KMS-11 (cell line): Measurements from ENCODE around the gene VASN.

Source experiments
- H2AFZ ChIP-seq: fragments of 200-600 bp; sonication (generic); 2 replicates; pipeline ENCODE4 v1.6.1; 2016; ENCODE audit warnings: antibody characterized with exemption, mixed run types, low read depth
- H3K27ac ChIP-seq: fragments of 200-600 bp; sonication (generic); 2 replicates; pipeline ENCODE4 v1.6.1; 2016; ENCODE audit warnings: mild to moderate bottlenecking, mixed run types
- H3K27me3 ChIP-seq: fragments of 200-600 bp; sonication (generic); 2 replicates; pipeline ENCODE4 v1.6.1; 2017; ENCODE audit warnings: mild to moderate bottlenecking, low read depth, mixed run types, moderate library complexity; ENCODE audit not compliant: insufficient read depth
- H3K36me3 ChIP-seq: fragments of 200-600 bp; sonication (generic); 2 replicates; pipeline ENCODE4 v1.6.1; 2017; ENCODE audit warnings: mild to moderate bottlenecking, mixed run types; ENCODE audit not compliant: insufficient read depth
- H3K4me1 ChIP-seq: fragments of 200-600 bp; sonication (generic); 2 replicates; pipeline ENCODE4 v1.6.1; 2016; ENCODE audit warnings: mild to moderate bottlenecking, low read depth, mixed run types; ENCODE audit not compliant: poor library complexity, severe bottlenecking
- H3K4me2 ChIP-seq: fragments of 200-600 bp; sonication (generic); 2 replicates; pipeline ENCODE4 v1.7.0; 2016; ENCODE audit warnings: mild to moderate bottlenecking, mixed run types
- H3K4me3 ChIP-seq: fragments of 200-600 bp; sonication (generic); IDR thresholded peaks from 2 replicates; pipeline ENCODE4 v1.6.1; 2017; ENCODE audit warnings: low read depth, low read length, mixed read lengths; ENCODE audit not compliant: insufficient read depth
- H3K79me2 ChIP-seq: fragments of 200-600 bp; sonication (generic); 2 replicates; pipeline ENCODE4 v1.6.1; 2016; ENCODE audit warnings: low read depth, mixed run types; ENCODE audit not compliant: insufficient read depth
- H3K9ac ChIP-seq: fragments of 200-600 bp; sonication (generic); 2 replicates; pipeline ENCODE4 v1.6.1; 2016; ENCODE audit warnings: mild to moderate bottlenecking, mixed run types
- H4K20me1 ChIP-seq: fragments of 200-600 bp; sonication (generic); 2 replicates; pipeline ENCODE4 v1.6.1; 2016; ENCODE audit warnings: mild to moderate bottlenecking, mixed run types; ENCODE audit not compliant: insufficient read depth
- CTCF ChIP-seq: fragments of 200-600 bp; sonication (generic); conservative IDR thresholded peaks from 2 replicates; pipeline ENCODE4 v1.6.1; 2017; ENCODE audit warnings: low read depth, mild to moderate bottlenecking, antibody characterized with exemption, low read length, moderate library complexity, mixed read lengths

VASN gene

GRCh38 chr16:4324492-4325252 is 47.0 kb upstream of the VASN start:
- no peak for TF ChIP-seq CTCF
- Histone ChIP-seq H3K4me3 (no peak overlapping the region), H3K27ac (no peak overlapping the region), H3K27me3 (no peaks in the 10 kb centered on the region), H3K9ac (no peak overlapping the region), H3K4me2 (no peak overlapping the region), H3K4me1 (peaks cover 25% of the 10 kb centered on the region), H3K79me2 (peaks cover 26% of the 10 kb centered on the region; the same call in 1 of the 2 replicates), H2AFZ (no peak overlapping the region), H3K36me3 (no peaks in the 10 kb centered on the region), H4K20me1 (no peaks in the 10 kb centered on the region; the same call in 1 of the 2 replicates)

DNA sequence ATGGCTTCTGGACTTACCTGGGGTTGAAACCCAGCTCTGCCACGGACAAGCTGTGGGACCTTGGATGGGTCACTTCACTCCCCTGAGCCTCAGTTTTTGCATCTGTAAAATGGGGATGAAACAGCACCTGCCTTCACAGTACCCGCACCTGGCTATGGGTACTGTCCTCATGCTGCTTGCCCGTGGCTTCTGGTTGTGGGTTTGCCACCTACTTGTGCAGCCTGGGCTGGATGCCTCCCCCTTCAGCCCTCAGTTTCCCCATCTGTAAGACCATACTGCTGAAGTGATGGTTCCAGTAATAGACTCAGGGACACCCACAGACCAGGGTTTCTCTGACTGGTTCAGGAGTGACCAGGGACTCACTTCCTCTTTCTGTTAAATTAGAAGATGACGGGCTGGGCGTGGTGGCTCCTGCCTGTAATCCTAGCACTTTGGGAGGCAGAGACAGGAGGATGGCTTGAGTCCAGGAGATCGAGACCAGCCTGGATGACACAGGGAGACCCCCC is 46.3 kb upstream of the VASN start:
- no peak for TF ChIP-seq CTCF
- no peak overlapping the region for H3K4me3 ChIP-seq
- no peaks in the 10 kb centered on the region; the same call in 1 of the 2 replicates for H4K20me1 ChIP-seq
- no peaks in the 10 kb centered on the region for H3K36me3 ChIP-seq
- H3K9ac ChIP-seq: no peak overlapping the region
- no peaks in the 10 kb centered on the region for H3K27me3 ChIP-seq
- no peak overlapping the region for H2AFZ ChIP-seq
- H3K4me2 ChIP-seq: no peak overlapping the region
- peaks cover 25% of the 10 kb centered on the region for H3K4me1 ChIP-seq
- peaks cover 26% of the 10 kb centered on the region; the same call in 1 of the 2 replicates for H3K79me2 ChIP-seq
- no peak overlapping the region for H3K27ac ChIP-seq

GRCh38 chr16:4327386-4328045 is 44.1 kb upstream of the VASN start:
- Histone ChIP-seq H3K27ac (no peak overlapping the region), H3K27me3 (no peaks in the 10 kb centered on the region), H3K4me3 (no peak overlapping the region), H3K4me2 (no peak overlapping the region), H2AFZ (no peak overlapping the region), H3K79me2 (peaks cover 6% of the 10 kb centered on the region; the same call in 1 of the 2 replicates), H3K9ac (no peak overlapping the region), H4K20me1 (no peaks in the 10 kb centered on the region), H3K36me3 (no peaks in the 10 kb centered on the region), H3K4me1 (peaks cover 21% of the 10 kb centered on the region)
- TF ChIP-seq CTCF: no peak

DNA sequence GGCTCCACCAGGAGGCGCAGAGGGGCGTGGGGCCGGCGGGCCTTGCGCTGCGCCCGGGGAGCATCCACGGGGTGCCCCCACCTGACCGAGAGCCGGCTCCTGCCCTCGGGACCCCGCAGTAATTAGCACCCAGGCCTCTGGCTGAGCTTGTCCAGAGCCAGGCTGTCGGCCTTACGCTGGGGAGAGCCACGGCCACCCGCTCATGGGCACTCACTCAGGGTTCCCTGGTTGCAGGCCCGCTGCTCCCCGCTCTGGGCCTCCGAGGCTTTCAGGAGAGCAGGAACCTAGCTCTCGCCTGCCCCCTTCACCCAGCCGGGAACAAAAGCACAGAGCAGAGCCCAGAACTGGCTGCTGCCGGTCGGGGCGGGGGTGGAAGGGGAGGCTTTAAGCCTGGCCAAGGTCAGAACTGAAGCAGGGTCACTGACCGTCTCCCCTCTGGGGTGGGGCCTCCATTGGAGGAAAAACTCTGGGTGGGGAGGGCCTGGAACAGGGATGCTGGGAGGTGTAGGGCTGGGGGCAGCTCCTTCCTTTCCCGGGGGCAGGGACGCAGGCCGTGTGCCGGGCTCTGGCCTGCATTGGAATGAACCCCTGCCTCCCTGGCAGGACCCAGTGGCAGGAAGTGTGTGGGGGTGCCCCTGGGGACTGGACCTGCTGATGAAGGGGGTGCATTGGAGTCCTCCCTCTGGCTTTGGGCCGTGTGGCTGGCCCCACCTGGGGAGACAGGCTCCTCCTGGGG is 43.4 kb upstream of the VASN start:
- no peak overlapping the region for H3K4me3 ChIP-seq
- no peaks in the 10 kb centered on the region for H4K20me1 ChIP-seq
- H2AFZ ChIP-seq: no peak overlapping the region
- no peak overlapping the region for H3K9ac ChIP-seq
- TF ChIP-seq CTCF: no peak
- no peak overlapping the region for H3K4me2 ChIP-seq
- H3K4me1 ChIP-seq: peaks cover 21% of the 10 kb centered on the region
- H3K27ac ChIP-seq: no peak overlapping the region
- H3K27me3 ChIP-seq: no peaks in the 10 kb centered on the region
- H3K36me3 ChIP-seq: no peaks in the 10 kb centered on the region
- peaks cover 6% of the 10 kb centered on the region; the same call in 1 of the 2 replicates for H3K79me2 ChIP-seq
